Activated CD8-positive, alpha-beta memory T cell treated with anti-CD3 and anti-CD28 coated beads, Interleukin-2, amount 50 U/mL, for 48 hours (primary cell): ENCODE measurements around the gene PLBD2.

Source experiments
- DNase-seq: peaks from one replicate; pipeline ENCODE4 v3.0.0-alpha.2; 2020

Gene PLBD2

GRCh38 chr12:113422886-113423669 is 64.7 kb downstream of the PLBD2 start:
- DNase-seq, result no peak

GRCh38 chr12:113424456-113424855 is 66.1 kb downstream of the PLBD2 start:
- no peak for DNase-seq

DNA sequence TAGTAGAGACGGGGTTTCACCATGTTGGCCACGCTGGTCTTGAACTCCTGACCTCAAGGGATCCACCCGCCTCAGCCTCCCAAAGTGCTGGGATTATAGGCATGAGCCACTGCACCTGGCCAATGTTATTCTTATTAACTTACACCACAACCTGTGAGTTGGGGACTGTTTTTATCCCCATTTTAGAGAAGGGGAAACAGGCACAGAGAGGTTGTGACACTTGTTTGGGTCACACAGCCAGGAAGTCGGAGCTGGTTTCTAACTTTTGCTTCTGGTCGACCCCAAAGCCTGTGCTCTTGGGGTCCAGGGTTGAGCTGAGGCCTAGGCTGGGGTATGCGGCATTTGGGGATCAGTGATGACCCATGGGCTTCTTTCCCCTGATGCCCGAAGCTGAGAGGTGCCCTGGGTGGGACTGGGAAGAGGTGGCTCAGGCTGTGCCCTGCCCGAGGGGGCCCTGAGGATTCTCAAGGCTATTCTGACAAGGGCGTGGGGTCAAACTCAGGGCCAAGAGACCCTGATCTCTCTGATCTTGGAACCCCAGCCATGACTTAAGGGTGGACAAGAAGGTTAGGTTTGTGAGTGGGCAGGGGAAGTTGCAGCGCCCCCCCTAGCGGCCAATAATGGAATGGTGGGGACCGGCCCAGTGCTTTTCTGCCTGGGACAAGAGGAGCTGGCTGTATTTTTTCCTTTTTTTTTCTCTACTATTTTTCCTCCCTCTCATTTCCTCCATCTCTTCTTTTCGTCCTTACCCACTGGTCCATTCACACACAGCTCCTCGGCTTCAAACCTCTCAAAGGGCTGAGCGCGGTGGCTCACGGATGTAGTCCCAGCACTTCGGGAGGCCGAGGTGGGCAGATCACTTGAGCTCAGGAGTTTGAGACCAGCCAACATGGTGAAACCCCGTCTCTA is 66.8 kb downstream of the PLBD2 start:
- peak; percentile 85 for DNase-seq

GRCh38 chr12:113425960-113426453 is 67.6 kb downstream of the PLBD2 start:
- no peak for DNase-seq

DNA sequence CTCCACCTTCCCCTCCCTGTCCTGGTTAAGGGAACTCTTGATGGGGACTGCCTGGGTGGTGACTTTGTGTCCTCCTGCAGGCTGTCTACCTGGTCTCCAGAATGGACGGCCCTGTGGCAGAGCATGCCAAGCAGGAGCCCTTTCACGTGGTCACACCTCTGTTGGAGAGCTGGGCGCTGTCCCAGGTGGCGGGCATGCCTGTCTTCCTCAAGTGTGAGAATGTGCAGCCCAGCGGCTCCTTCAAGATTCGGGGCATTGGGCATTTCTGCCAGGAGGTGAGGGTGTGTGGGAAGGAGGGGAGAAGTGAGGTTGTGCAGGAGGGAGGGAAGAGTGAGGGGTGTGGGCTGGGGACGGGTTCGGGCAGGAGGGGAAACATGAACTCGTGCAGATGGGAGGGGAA is 69.5 kb downstream of the PLBD2 start:
- no peak for DNase-seq

GRCh38 chr12:113428482-113428881 is 70.1 kb downstream of the PLBD2 start:
- no peak for DNase-seq

- no peak for DNase-seq
These were observed 74.6 kb downstream of the PLBD2 start for GRCh38 chr12:113432986-113433385.

- DNase-seq, result no peak
These were observed 77.0 kb downstream of the PLBD2 start for GRCh38 chr12:113435367-113435766.

- no peak for DNase-seq
These were observed 78.2 kb downstream of the PLBD2 start for GRCh38 chr12:113436586-113436985.

DNA sequence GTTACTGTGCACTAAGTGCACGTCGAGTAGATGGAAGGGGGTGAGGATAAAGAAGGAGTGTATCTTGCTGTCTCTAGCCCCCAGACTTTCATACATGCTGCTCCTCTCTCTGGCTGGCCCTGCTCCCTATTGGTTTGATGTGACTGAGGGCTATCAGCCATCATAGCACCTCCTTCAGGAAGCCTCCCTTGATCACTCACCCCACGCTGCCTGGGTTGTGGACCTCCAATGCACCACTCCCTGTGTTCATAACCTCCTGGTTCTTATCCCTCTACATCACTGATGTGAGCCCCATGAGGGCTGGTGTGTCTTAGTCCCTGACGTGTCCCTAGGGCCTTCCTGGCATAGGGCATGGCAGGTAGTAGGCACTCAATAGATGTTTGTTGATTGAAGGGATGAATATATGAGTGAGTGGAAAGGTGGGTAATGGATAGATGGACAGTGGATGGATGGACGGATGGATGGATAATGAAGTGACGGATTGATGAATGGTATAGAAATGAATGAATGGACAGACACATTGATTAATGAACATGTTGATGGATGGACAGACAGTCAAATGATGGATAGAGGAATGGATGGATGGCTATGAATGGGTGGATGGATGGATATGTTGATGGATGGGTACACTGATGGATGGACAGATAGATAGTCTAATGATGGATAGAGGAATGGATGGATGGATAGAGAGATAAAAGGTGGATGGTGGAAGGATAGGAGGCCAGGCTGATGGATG is 78.8 kb downstream of the PLBD2 start:
- no peak for DNase-seq

GRCh38 chr12:113437729-113438100 is 79.3 kb downstream of the PLBD2 start:
- no peak for DNase-seq

- DNase-seq, result no peak
These were observed 80.3 kb downstream of the PLBD2 start for GRCh38 chr12:113438523-113439300.

GRCh38 chr12:113439301-113439597 is 80.9 kb downstream of the PLBD2 start:
- DNase-seq, result no peak

GRCh38 chr12:113439606-113440030 is 81.2 kb downstream of the PLBD2 start:
- DNase-seq, result no peak

DNA sequence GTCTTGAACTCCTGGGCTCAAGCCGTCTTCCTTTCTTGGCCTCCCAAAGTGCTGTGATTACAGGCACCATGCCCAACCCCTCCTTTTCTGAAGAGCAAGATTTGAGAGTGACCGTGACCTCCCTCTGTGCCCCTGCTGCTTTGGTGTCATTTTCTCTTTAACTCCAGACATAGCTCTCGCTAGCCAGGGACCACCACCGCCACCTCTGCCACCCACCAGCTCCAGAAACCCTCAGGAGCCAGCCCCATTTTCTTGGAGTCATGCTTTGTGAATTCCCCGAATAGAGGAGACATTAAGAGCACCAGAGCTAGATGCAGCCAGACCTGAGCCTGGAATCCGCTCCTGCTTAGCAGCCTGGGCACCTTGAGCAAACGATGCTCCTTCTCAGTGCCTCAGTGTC is 81.9 kb downstream of the PLBD2 start:
- DNase-seq, result no peak
